Left forelimb (tissue), 1 donor: ENCODE data around the gene TMIGD3.

ENCODE experiments used
- DNase-seq: peaks from one replicate; pipeline ENCODE4 v3.0.0-alpha.2; 2018; ENCODE audit warnings: low spot score

TMIGD3 gene

GRCh38 chr1:111507411-111508201, 4.2 kb upstream of the TMIGD3 start:
- DNase-seq, result peak; percentile 87

- DNase-seq, result no peak
These were observed 3.1 kb upstream of the TMIGD3 start for GRCh38 chr1:111506561-111506960.

GRCh38 chr1:111505641-111506119, 2.2 kb upstream of the TMIGD3 start:
- DNase-seq, result no peak

- no peak for DNase-seq
These were observed 664 bp upstream of the TMIGD3 start for GRCh38 chr1:111504097-111504496.

- DNase-seq, result no peak
These were observed 1.8 kb downstream of the TMIGD3 start for GRCh38 chr1:111501645-111502044.

GRCh38 chr1:111499026-111499785, 4.2 kb downstream of the TMIGD3 start:
- no peak for DNase-seq

GRCh38 chr1:111497592-111497991, 5.8 kb downstream of the TMIGD3 start:
- DNase-seq, result no peak

- DNase-seq, result no peak
These were observed 7.0 kb downstream of the TMIGD3 start for GRCh38 chr1:111496398-111496797.

GRCh38 chr1:111491070-111491469, 12.4 kb downstream of the TMIGD3 start:
- DNase-seq, result no peak

- no peak for DNase-seq
These were observed 13.2 kb downstream of the TMIGD3 start for GRCh38 chr1:111490220-111490619.

GRCh38 chr1:111489604-111490003, 13.8 kb downstream of the TMIGD3 start:
- no peak for DNase-seq

GRCh38 chr1:111488669-111489068, 14.8 kb downstream of the TMIGD3 start:
- DNase-seq, result no peak

- no peak for DNase-seq
These were observed 16.3 kb downstream of the TMIGD3 start for GRCh38 chr1:111487133-111487532.

- DNase-seq, result no peak
These were observed 17.0 kb downstream of the TMIGD3 start for GRCh38 chr1:111486431-111486830.

- no peak for DNase-seq
These were observed 18.9 kb downstream of the TMIGD3 start for GRCh38 chr1:111484391-111485026.

- no peak for DNase-seq
These were observed 19.6 kb downstream of the TMIGD3 start for GRCh38 chr1:111483876-111484275.

GRCh38 chr1:111483166-111483565, 20.3 kb downstream of the TMIGD3 start:
- DNase-seq, result no peak

GRCh38 chr1:111481387-111482221, 21.8 kb downstream of the TMIGD3 start:
- DNase-seq, result peak; percentile 75

- no peak for DNase-seq
These were observed 22.8 kb downstream of the TMIGD3 start for GRCh38 chr1:111480674-111481073.

GRCh38 chr1:111476761-111477309, 26.6 kb downstream of the TMIGD3 start:
- no peak for DNase-seq

- no peak for DNase-seq
These were observed 27.2 kb downstream of the TMIGD3 start for GRCh38 chr1:111476214-111476613.
